ENCODE data around the gene RSRC1. TPM values are rescaled to one million over a fixed set of nuclear protein-coding genes. Genes with fewer than 3 reads are reported as not detected.
A peak's percentile ranks its signal among the peaks of the same experiment; 100 is the strongest.

The RSRC1 gene
- total RNA-seq, 1 donor from 2014 or later: 36.9 TPM

GRCh38 chr3:158152186-158152585 is 42.3 kb downstream of the RSRC1 start:
- Mint-ChIP-seq H3K4me3 (no peak overlapping the region), H3K4me1 (peaks cover 6% of the 10 kb centered on the region), H3K36me3 (ENCODE audit: low read depth) (peaks cover 23% of the 10 kb centered on the region), H3K9me3 (no peaks in the 10 kb centered on the region), H3K27me3 (ENCODE audit: low read depth) (no peaks in the 10 kb centered on the region), H3K27ac (ENCODE audit: unreplicated experiment) (no peak overlapping the region)
- no peak for TF ChIP-seq CTCF (conservative IDR thresholded peaks at IDR 0.05)
- no peak for DNase-seq (ENCODE audit: low read depth, low spot score)

GRCh38 chr3:158158969-158159368 is 49.1 kb downstream of the RSRC1 start:
- TF ChIP-seq CTCF (conservative IDR thresholded peaks at IDR 0.05): no peak
- Mint-ChIP-seq H3K27ac (ENCODE audit: unreplicated experiment) (no peak overlapping the region), H3K9me3 (no peaks in the 10 kb centered on the region), H3K36me3 (ENCODE audit: low read depth) (peaks cover 21% of the 10 kb centered on the region), H3K27me3 (ENCODE audit: low read depth) (no peaks in the 10 kb centered on the region), H3K4me3 (no peak overlapping the region), H3K4me1 (no peaks in the 10 kb centered on the region)
- no peak for DNase-seq (ENCODE audit: low read depth, low spot score)

- Mint-ChIP-seq H3K27me3 (ENCODE audit: low read depth) (no peaks in the 10 kb centered on the region), H3K27ac (ENCODE audit: unreplicated experiment) (no peak overlapping the region), H3K4me1 (no peaks in the 10 kb centered on the region), H3K4me3 (no peak overlapping the region), H3K9me3 (no peaks in the 10 kb centered on the region), H3K36me3 (ENCODE audit: low read depth) (peaks cover 16% of the 10 kb centered on the region)
- TF ChIP-seq CTCF (conservative IDR thresholded peaks at IDR 0.05): no peak
- no peak for DNase-seq (ENCODE audit: low read depth, low spot score)
These were observed 49.8 kb downstream of the RSRC1 start for GRCh38 chr3:158159714-158160113.

DNA sequence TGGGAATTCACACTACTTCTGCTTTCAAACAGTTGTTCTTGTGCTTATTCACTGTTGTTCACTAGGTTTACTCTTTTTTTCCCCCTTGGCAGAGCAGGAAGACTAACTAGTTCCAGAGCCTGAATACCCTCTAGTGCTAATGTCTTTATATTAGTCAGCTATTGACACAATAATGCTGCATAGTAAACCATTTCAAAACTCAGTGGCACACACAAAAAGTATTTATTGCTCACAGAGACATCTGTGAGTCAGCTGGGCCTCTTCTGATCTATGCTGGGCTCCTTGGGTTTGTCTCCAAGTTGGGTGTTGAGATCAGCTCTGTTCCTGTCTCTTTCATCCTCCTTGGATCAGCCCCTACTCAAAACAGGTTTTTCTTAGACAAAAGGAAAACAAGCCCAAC is 51.1 kb downstream of the RSRC1 start:
- TF ChIP-seq CTCF (conservative IDR thresholded peaks at IDR 0.05): no peak
- no peak overlapping the region for H3K4me3 Mint-ChIP-seq
- peaks cover 9% of the 10 kb centered on the region for H3K36me3 Mint-ChIP-seq (ENCODE audit: low read depth)
- no peak for DNase-seq (ENCODE audit: low read depth, low spot score)
- H3K27me3 Mint-ChIP-seq (ENCODE audit: low read depth): no peaks in the 10 kb centered on the region
- H3K4me1 Mint-ChIP-seq: no peaks in the 10 kb centered on the region
- no peaks in the 10 kb centered on the region for H3K9me3 Mint-ChIP-seq
- H3K27ac Mint-ChIP-seq (ENCODE audit: unreplicated experiment): peak overlapping the region; percentile 3

GRCh38 chr3:158165141-158165655 is 55.3 kb downstream of the RSRC1 start:
- Mint-ChIP-seq H3K27me3 (ENCODE audit: low read depth) (no peaks in the 10 kb centered on the region), H3K27ac (ENCODE audit: unreplicated experiment) (no peak overlapping the region), H3K9me3 (no peaks in the 10 kb centered on the region), H3K4me3 (no peak overlapping the region), H3K36me3 (ENCODE audit: low read depth) (peaks cover 6% of the 10 kb centered on the region), H3K4me1 (no peaks in the 10 kb centered on the region)
- no peak for TF ChIP-seq CTCF (conservative IDR thresholded peaks at IDR 0.05)
- DNase-seq (ENCODE audit: low read depth, low spot score): no peak

DNA sequence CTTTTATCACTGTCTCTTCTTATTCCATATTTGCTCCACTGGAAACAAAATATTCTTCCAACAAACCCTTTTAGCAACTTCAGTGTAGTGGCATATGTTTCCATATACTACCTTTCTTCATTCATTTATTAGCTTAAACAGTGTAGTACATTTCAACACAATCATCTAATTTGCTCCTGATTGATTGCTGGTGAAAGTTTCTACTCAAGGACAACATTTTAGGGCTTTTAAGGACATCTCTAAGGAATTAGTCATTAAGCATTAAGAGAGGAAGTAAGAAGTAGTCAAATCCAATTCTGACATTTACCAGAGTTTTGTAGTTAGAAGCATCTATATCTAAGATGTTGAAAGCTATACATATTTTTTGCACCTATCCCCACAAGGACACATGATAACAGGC is 55.8 kb downstream of the RSRC1 start:
- H3K9me3 Mint-ChIP-seq: no peaks in the 10 kb centered on the region
- no peaks in the 10 kb centered on the region for H3K4me1 Mint-ChIP-seq
- peaks cover 6% of the 10 kb centered on the region for H3K36me3 Mint-ChIP-seq (ENCODE audit: low read depth)
- H3K27ac Mint-ChIP-seq (ENCODE audit: unreplicated experiment): no peak overlapping the region
- TF ChIP-seq CTCF (conservative IDR thresholded peaks at IDR 0.05): no peak
- DNase-seq (ENCODE audit: low read depth, low spot score): no peak
- H3K4me3 Mint-ChIP-seq: no peak overlapping the region
- H3K27me3 Mint-ChIP-seq (ENCODE audit: low read depth): no peaks in the 10 kb centered on the region

All from neural crest cell (in vitro differentiated cells).